Activated CD4-positive, CD25-positive, alpha-beta regulatory T cell treated with anti-CD3 and anti-CD28 coated beads, Interleukin-2, amount 50 U/mL, for 16 hours (primary cell): ENCODE data around the gene MAGI1.

Experiments
- DNase-seq: peaks from one replicate; pipeline ENCODE4 v3.0.0-alpha.2; 2020; ENCODE audit warnings: low read depth, low spot score

MAGI1 gene

GRCh38 chr3:65432388-65433003 is 606.2 kb downstream of the MAGI1 start:
- no peak for DNase-seq

GRCh38 chr3:65425880-65426279 is 612.8 kb downstream of the MAGI1 start:
- no peak for DNase-seq

- no peak for DNase-seq
These were observed 616.6 kb downstream of the MAGI1 start for GRCh38 chr3:65422154-65422553.

GRCh38 chr3:65419233-65419632 is 619.5 kb downstream of the MAGI1 start:
- no peak for DNase-seq

GRCh38 chr3:65413891-65414290 is 624.8 kb downstream of the MAGI1 start:
- DNase-seq, result no peak

GRCh38 chr3:65412588-65412987 is 626.1 kb downstream of the MAGI1 start:
- no peak for DNase-seq

GRCh38 chr3:65411367-65411766 is 627.4 kb downstream of the MAGI1 start:
- DNase-seq, result no peak

- no peak for DNase-seq
These were observed 629.5 kb downstream of the MAGI1 start for GRCh38 chr3:65409176-65409569.

GRCh38 chr3:65408531-65409175 is 630.1 kb downstream of the MAGI1 start:
- no peak for DNase-seq

GRCh38 chr3:65406470-65406869 is 632.2 kb downstream of the MAGI1 start:
- no peak for DNase-seq

GRCh38 chr3:65402597-65402996 is 636.1 kb downstream of the MAGI1 start:
- DNase-seq, result no peak

- no peak for DNase-seq
These were observed 637.1 kb downstream of the MAGI1 start for GRCh38 chr3:65401359-65402305.

GRCh38 chr3:65400899-65401298 is 637.8 kb downstream of the MAGI1 start:
- no peak for DNase-seq

- DNase-seq, result no peak
These were observed 639.8 kb downstream of the MAGI1 start for GRCh38 chr3:65398953-65399352.

- DNase-seq, result no peak
These were observed 642.6 kb downstream of the MAGI1 start for GRCh38 chr3:65396078-65396477.

GRCh38 chr3:65391068-65391467 is 647.6 kb downstream of the MAGI1 start:
- DNase-seq, result no peak

GRCh38 chr3:65385805-65386204 is 652.9 kb downstream of the MAGI1 start:
- DNase-seq, result no peak

GRCh38 chr3:65381496-65382010 is 657.2 kb downstream of the MAGI1 start:
- no peak for DNase-seq

GRCh38 chr3:65379223-65379622 is 659.5 kb downstream of the MAGI1 start:
- no peak for DNase-seq

- DNase-seq, result no peak
These were observed 661.1 kb downstream of the MAGI1 start for GRCh38 chr3:65377637-65378036.

- no peak for DNase-seq
These were observed 662.3 kb downstream of the MAGI1 start for GRCh38 chr3:65376426-65376825.

- no peak for DNase-seq
These were observed 667.7 kb downstream of the MAGI1 start for GRCh38 chr3:65371053-65371452.
